LoVo (cell line): ENCODE results near the gene NDUFB3.

Experiments
- DNase-seq: peaks from one replicate; pipeline ENCODE4 v3.0.0-alpha.2; 2016; ENCODE audit warnings: low spot score

Gene NDUFB3

DNA sequence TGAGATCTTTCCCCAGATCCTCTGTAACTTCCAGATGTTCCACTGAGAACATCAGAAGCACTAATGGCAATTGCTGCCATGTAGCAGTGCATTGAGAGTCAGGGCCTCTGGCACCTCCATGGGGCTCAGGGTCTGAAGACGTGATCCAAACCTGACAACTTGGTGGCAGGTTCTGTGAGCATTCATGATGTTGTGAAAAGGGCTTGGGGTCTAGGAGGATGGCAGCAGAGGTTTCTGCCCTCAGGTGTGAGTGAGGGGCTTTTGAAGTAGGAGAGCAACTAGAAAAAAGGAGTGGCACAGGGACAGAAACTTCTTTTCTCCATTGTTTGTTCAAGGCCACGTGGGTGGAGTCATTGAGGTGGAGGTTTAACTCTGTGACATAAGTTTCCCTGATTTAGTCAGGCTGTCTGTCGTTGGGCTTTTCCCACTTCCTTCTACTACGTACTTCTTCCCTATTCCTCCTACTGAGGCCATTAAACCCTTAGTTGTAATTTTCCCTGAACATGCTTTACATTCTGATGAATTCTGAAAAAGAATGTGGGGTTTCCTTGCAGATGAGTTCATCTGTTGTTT is 57.2 kb downstream of the NDUFB3 start:
- peak; percentile 60 for DNase-seq

DNA sequence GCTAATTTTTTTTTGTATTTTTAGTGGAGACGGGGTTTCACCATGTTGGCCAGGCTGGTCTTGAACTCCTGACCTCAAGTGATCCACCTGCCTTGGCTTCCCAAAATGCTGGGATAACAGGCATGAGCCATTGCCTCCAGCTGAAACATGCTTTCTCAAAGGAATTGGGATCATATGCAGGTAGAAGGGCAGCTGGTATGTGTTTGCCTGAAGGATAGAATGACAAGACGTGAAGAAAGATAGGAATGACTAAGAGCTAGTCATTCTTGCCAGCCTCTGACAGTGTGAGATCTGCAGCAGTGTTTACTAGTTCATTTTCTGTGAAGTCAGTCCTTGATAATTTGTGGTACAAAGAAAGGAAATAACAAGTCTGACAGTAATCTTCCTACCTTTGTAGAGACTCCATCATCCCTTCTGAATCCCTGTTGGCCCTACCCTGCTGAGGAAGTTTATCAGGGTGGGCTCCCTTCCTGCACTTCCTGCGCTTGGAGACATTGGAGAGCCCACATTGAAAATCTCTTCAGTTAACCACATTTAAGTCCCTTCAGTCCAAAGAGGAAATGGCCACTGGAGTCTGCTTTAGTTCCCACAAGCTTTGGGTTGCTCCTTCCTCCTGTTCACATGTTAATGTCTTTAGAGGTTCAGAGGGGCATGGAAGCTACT is 58.9 kb downstream of the NDUFB3 start:
- DNase-seq: no peak

DNA sequence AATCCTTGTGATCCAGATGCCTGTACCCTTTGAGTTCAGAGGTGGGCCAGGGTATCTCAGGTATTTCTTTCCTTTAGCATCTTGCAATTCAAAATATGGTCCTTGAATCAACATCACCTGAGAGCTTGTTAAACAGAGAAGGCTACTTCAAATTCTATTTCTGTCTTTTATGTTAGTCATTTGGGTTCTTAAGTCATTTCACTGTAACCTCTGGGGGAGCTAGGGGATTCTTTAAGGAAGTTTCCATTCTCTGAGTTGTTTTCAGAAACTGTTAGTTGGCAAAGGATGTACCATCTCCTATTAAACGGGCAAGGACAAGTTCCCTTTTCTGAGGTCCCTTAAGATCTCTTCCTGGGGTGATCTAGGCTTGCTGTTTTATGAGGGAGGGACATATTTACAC is 60.7 kb downstream of the NDUFB3 start:
- DNase-seq: no peak
